Right kidney (tissue), 1 donor: ENCODE data around the gene GDF15.
A peak's percentile ranks its signal among the peaks of the same experiment; 100 is the strongest.

ENCODE experiments used
- DNase-seq: peaks from one replicate; pipeline ENCODE4 v3.0.0-alpha.2; 2016

The GDF15 gene

DNA sequence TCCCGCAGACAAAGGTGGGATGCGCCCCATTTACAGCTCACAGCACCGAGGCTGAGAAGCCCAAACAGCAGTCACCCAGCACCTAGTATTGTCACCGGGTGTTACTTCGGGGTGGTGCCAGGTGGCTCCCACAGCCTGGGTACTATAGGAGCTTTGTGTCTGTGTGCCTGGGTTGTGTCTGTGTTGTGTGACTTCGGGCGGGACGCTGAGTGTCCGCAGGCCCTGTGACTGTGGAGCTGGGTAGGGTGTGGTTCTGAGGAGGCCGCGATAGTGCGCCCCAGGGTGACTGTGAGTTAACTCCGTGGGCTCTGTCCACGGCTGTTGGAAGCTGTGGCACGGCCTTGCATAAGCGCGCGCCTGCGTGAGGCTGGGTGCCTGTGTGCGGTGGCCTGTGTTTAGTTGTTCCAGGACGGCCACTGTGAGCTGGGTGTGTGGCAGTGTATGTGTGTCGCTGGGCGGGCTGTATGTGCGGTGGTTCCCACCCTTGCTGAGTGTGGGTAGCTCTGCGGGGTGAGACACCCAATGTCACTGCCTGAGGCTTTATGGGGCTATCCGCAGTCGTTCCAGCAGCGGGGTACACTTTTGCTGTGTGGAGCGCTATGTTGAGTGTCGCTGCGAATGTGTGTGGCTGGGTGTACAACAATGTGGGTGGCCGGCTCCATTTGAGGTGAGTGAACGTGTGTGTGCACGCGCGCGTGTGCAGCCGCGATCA, 32.7 kb downstream of the GDF15 start:
- no peak for DNase-seq

- DNase-seq: peak; percentile 94
Measured at GRCh38 chr19:18419195-18419698, 33.3 kb downstream of the GDF15 start, which contains the start of gene SSBP4. TSS of gene SSBP4 (plus strand) at chr19:18419398. CDS start at chr19:18419649, 251 bp downstream.

DNA sequence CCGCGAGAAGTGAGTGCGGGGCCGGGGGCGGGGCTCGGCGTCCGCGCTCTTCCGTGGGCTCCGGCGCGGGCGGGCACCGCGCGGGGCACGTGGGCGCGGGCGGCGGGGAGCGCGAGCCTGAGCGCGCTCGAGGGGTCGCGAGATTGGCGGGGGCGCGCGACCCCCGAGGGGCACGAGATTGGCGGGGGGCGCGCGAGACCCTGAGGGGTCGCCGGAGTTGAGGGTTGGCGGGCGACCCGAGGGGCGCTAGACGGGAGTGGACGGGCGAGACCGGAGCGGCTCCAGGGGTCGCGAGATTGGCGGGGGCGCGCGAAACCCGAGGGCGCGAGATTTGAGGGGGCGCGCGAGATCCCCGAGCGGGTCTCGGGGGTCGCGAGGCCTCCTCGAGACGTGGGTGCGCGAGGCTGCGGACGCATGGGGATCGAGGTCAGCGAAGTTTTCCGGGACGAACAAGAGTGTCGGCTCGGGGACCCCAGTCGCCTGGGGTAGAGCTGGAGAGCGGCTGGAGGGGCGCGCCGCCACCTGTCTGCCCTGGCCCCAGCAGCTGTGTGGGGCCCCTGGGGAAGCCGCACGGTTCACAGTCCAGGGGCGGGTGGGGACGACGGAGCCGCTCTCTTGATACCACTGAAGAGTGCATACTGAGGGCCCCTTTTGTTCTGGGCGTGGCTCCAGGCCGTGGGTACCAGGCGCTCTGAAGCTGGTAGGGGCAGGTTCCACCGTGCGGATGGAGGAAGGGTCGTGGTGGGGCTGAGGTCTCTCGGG, 33.9 kb downstream of the GDF15 start:
- no peak for DNase-seq

DNA sequence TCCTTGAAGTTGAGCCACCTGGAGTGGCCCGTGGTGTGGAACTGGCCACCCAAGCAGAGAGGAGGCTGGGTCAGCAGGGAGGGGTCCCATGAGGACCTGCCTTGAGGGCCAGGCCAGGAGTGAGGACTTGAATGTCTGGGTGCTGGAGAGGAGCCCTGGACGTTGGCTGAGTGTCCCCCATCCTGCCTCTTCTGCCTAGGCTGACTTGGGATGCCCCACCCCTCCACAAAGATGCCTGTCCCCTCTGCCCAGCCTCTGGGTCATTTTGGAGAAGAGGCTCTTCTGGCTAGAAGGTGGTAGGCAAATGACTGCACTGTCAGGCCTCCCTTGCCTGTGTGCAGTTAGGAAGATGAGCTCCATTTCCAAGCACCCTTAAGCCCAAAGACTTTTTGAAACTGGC, 35.0 kb downstream of the GDF15 start:
- DNase-seq: peak; percentile 4

GRCh38 chr19:18421371-18421959, 35.5 kb downstream of the GDF15 start:
- DNase-seq: no peak

GRCh38 chr19:18422530-18423191, 36.7 kb downstream of the GDF15 start:
- DNase-seq: no peak

- DNase-seq: peak; percentile 6
Measured at GRCh38 chr19:18423258-18424020, 37.5 kb downstream of the GDF15 start.

DNA sequence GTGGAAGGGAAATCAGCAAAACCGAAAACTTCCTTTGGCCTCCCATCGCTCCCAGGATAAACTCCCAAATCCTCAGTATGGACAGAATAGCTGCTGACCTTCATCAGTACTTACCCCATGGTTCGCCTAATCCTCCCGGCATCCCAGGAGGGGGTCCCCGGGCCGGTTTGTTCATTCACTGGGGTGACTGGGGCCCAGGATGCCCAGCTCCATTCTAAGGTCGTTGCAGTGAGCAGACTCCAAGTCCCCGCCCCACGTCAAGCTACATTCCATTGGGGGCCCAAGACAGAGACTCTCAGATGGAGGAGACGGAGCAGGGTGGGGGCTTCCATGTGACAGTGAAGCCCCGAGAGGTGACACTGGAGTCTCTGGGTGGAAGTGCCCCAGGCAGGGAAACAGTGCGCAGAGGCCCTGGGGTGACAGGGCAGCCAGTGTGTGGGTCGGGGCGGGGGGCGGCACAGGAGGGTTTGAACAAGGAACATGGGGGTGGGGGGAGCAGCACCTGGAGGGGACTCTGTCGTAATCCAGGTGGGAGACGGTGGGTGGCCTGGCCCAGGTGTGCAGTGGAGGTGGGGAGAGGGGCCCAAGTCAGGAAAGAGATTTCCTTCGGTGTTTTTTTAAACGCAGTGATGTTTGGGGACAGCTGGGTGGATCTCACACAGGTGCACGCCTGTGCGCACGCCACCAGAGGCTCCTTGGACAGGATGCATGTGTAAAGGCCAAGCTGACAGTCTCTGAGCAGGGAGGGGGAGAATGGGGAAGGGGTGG, 38.3 kb downstream of the GDF15 start:
- DNase-seq: no peak

- DNase-seq: peak; percentile 7
Measured at GRCh38 chr19:18424890-18425514, 39.0 kb downstream of the GDF15 start.

DNA sequence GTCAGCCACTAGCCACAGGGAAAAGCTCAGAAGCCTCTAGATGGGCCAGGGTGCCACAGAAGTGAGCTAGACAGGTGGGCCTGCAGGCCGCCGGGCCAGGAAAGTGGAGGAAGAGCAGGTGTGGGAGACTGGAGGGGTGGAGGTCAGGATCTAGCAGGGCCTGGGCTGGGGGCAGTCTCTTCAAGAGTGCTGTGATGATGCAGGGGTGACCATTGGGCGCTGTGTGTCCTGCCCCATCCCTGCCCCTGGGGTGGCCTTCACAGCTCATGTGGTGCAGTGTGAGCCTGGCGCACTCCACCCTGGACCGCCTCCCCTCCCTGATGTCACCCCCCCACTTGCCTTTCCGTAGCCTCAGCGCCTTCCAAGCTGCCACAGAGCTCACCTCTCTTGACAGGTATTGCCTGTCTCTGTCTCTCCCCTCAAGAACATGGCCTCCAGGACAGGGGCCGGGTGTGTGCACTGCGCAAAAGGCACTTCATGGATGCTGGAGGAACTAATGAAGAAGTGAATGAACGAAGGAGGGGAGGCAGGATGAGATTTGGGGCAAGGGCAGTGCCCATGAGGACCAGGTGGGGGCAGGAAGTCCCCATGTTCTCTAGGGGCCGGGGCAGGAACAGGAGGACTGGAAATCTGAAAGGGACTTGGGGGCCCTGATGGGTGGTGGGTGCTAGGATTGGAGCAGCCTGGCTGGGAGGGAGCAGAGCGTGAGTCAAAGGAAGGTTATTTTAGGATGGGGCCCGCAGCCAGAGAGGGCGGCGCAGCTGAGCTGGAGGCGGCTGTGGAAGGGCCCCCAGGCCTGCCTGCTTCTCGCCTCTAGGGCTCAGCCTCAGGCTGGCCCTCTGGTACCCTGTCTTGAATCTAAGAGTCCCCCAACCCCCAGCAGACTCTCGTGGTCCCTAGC, 39.8 kb downstream of the GDF15 start:
- no peak for DNase-seq

GRCh38 chr19:18426416-18426767, 40.4 kb downstream of the GDF15 start:
- DNase-seq: no peak

GRCh38 chr19:18427080-18427742, 41.3 kb downstream of the GDF15 start:
- no peak for DNase-seq

- DNase-seq: no peak
Measured at GRCh38 chr19:18427743-18428113, 41.8 kb downstream of the GDF15 start.

DNA sequence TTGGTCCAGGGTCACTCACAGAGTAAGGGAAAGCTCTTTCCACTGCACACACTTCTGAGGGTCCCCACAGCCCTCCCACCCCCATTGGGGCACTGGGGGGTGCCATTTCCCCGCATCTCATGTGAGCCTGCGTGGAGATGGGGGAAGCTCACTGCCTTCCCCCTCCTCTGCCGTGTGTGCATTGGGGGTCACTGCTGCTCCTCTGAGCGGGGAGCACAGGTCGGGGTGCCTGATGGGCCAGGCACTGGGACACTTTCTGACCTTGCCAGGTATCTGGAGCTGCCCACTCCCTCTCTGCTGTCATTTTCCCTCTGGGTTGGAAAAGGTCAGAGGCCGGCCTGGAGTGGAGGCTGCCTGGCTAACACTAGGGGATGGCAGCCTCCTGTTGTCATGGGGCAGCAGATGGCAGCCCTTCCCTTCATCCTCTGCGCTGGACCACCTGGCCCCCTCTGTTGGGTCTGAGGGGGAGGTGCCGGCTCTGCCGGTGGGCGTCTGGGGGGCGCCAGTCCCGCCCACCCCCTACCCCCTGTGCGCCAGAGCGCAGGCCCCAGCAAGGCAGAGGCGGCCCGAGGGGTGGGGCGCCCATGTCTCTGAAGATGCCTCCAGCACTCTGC, 42.3 kb downstream of the GDF15 start:
- peak; percentile 33 for DNase-seq

GRCh38 chr19:18428787-18429674, 43.1 kb downstream of the GDF15 start:
- DNase-seq: peak; percentile 88

DNA sequence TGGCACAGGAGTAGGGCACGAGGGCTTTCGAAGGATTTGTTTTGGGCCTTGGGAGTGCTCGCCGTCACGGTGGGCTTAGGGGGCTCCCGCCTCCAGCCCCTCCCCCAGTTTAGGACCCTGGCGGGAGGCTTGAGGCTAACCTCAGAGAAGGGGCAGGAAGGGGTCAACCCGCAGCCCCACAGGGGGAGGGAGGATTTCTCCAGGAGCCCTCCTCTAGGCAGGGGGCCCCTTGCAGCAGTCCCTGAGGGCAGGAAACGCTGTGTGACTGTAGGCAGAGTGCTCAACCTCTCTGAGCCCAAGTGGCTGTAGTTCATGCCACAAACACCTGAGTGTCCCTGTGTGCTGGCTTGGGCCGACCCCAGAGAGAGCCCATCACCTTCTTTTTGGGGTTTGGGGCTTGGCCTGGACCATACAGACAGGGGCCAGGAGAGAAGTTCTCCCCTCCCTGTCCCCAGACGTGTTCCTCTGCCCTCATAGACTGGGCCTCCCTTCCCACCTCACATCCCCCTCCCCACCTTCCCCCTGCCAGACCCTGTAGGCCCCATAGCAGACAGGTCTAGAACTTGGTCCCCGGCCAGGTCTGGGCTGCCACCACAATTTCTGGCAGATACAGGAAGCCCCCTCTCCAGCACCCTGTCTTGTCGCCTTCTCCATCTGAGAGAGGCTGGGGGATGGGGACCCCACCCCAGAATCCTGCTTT, 43.9 kb downstream of the GDF15 start:
- DNase-seq: peak; percentile 21
